SJSA1 (cell line): ENCODE results near the gene TMEM14A. TPM values are rescaled to one million over a fixed set of nuclear protein-coding genes. Genes with fewer than 3 reads are reported as not detected.

Source experiments
- total RNA-seq: library from RNA; depleted of rRNA; stranded (reverse); fragments of >200 nt; shearing (Covaris generic); gene quantifications from 2 replicates; pipeline ENCODE4 v1.2.3, GENCODE V29; 2014; rRNA removed

The TMEM14A gene
- total RNA-seq, 1 experiment from 2014 or later = 91.0 TPM

Other genes starting within 250 kb of the TMEM14A start
- 59.7 and 98.1 TPM in 2 replicates for gene TRAM2, start 94.1 kb upstream of the TMEM14A start, total RNA-seq
- not detected in 2 replicates for gene GSTA2, start 92.4 kb downstream of the TMEM14A start, total RNA-seq
- 8.5 and 8.7 TPM in 2 replicates for gene GSTA1, start 132.7 kb downstream of the TMEM14A start, total RNA-seq
- not detected in 2 replicates for gene GSTA5, start 169.7 kb downstream of the TMEM14A start, total RNA-seq
- gene GSTA3, start 238.6 kb downstream of the TMEM14A start, total RNA-seq = not detected in 2 replicates